HG03280 (cell line): ENCODE results near the gene OCIAD1.
"Not testable (repeated sequence)": the region's sequence is repeated elsewhere in the genome, so short reads cannot be mapped to it uniquely, and the experiment has no call there.

Experiments used
- ATAC-seq: cut with Tn5 transposase; IDR thresholded peaks from one replicate; pipeline ENCODE4 v1.9.1; 2021; ENCODE audit warnings: mild to moderate bottlenecking, moderate library complexity; ENCODE audit not compliant: unreplicated experiment

Gene OCIAD1

GRCh38 chr4:48881646-48882045 is 50.8 kb downstream of the OCIAD1 start:
- not testable (repeated sequence) for ATAC-seq

GRCh38 chr4:48889750-48890149 is 58.9 kb downstream of the OCIAD1 start:
- not testable (repeated sequence) for ATAC-seq

- ATAC-seq = no peak
Observed at GRCh38 chr4:48891028-48891619, 60.2 kb downstream of the OCIAD1 start.

- no peak for ATAC-seq
Observed at GRCh38 chr4:48896845-48897244, 66.0 kb downstream of the OCIAD1 start.

- ATAC-seq = no peak
Observed at GRCh38 chr4:48898733-48899431, 68.0 kb downstream of the OCIAD1 start.

- no peak for ATAC-seq
Observed at GRCh38 chr4:48899432-48899749, 68.5 kb downstream of the OCIAD1 start.

- no peak for ATAC-seq
Observed at GRCh38 chr4:48899950-48900349, 69.1 kb downstream of the OCIAD1 start.

- no peak for ATAC-seq
Observed at GRCh38 chr4:48901196-48901595, 70.3 kb downstream of the OCIAD1 start.

- ATAC-seq = no peak
Observed at GRCh38 chr4:48902266-48902665, 71.4 kb downstream of the OCIAD1 start.

GRCh38 chr4:48904101-48904500 is 73.2 kb downstream of the OCIAD1 start:
- ATAC-seq = no peak

GRCh38 chr4:48904541-48905142 is 73.8 kb downstream of the OCIAD1 start:
- ATAC-seq = no peak

- ATAC-seq = no peak
Observed at GRCh38 chr4:48905363-48906015, 74.6 kb downstream of the OCIAD1 start.

- ATAC-seq = peak; percentile 91
Observed at GRCh38 chr4:48906206-48907173, 75.6 kb downstream of the OCIAD1 start, which contains the start of gene OCIAD2. TSS of gene OCIAD2 (minus strand) at chr4:48906774. CDS start at chr4:48904549, 2,225 bp downstream.

- ATAC-seq = no peak
Observed at GRCh38 chr4:48907706-48908477, 77.0 kb downstream of the OCIAD1 start.

GRCh38 chr4:48908687-48909086 is 77.8 kb downstream of the OCIAD1 start:
- no peak for ATAC-seq

- ATAC-seq = no peak
Observed at GRCh38 chr4:48909697-48910096, 78.8 kb downstream of the OCIAD1 start.

- ATAC-seq = no peak
Observed at GRCh38 chr4:48910511-48910910, 79.6 kb downstream of the OCIAD1 start.
